Smooth muscle cell of trachea (primary cell): ENCODE measurements around the gene NR3C2. TPM values are rescaled to one million over a fixed set of nuclear protein-coding genes. Genes with fewer than 3 reads are reported as not detected.

Experiments
- total RNA-seq: library from RNA; depleted of rRNA; stranded (reverse); fragments of >200 nt; gene quantifications from 2 replicates; pipeline ENCODE4 v1.2.1, GENCODE V29; 2014

Gene NR3C2
- total RNA-seq, result 4.5 and 4.8 TPM in 2 replicates

GRCh38 chr4:148441986-148442831 lies at the start of gene NR3C2:
NR3C2 (minus strand) TSS chr4:148442414.

